Measurements from ENCODE around the gene SFXN1. TPM values are rescaled to one million over a fixed set of nuclear protein-coding genes. Genes with fewer than 3 reads are reported as not detected.

The SFXN1 gene
- total RNA-seq, 2 experiments from 2014 or later: 476 to 491 TPM

DNA sequence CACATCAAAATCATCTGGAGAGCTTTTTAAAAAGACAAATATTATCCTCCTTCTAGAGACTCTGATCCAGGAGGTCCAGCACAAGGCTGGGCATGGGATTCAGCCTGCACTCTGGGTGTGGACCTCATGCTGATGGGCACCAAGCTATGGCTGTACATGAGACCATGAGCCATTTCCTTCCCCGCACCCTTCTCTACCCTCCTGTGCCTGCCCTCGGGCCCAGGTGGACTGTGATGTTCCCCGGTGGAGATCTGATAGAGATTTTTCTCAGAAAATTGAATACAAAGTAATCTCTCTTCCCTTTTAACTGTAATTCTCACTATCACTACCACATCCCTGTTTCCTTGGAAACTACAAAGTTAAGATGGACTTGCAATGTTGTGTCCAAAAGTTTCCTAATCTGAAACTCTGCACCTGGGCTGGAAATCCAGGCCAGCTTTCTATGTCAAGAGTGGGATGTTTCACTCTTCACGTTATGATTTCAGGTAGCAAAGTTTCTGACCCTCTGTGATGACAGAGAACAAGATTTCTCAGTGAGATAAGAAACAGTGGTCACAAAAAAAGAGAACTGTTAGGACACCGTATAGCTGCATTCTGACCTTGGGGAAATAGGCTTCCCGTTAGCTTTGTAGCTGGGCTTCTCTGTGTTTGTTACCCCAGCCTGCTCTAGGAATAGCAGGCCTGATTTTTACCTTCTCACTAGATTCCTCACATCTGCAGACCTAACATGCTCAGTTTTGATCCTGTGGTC, 11.5 kb downstream of the SFXN1 start:
- Mint-ChIP-seq H3K9me3 (no peaks in the 10 kb centered on the region), H3K4me3 (peak overlapping the region; percentile 15), H3K27ac (peak overlapping the region; percentile 77), H3K4me1 (ENCODE audit: low read depth) (peaks cover 75% of the 10 kb centered on the region), H3K36me3 (ENCODE audit: low read depth) (peaks cover 78% of the 10 kb centered on the region), H3K27me3 (no peaks in the 10 kb centered on the region)
- intact Hi-C loops (cut with micrococcal nuclease): no loop called here
- TF ChIP-seq, protein P1, sequence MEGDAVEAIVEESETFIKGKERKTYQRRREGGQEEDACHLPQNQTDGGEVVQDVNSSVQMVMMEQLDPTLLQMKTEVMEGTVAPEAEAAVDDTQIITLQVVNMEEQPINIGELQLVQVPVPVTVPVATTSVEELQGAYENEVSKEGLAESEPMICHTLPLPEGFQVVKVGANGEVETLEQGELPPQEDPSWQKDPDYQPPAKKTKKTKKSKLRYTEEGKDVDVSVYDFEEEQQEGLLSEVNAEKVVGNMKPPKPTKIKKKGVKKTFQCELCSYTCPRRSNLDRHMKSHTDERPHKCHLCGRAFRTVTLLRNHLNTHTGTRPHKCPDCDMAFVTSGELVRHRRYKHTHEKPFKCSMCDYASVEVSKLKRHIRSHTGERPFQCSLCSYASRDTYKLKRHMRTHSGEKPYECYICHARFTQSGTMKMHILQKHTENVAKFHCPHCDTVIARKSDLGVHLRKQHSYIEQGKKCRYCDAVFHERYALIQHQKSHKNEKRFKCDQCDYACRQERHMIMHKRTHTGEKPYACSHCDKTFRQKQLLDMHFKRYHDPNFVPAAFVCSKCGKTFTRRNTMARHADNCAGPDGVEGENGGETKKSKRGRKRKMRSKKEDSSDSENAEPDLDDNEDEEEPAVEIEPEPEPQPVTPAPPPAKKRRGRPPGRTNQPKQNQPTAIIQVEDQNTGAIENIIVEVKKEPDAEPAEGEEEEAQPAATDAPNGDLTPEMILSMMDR (IDR thresholded peaks at IDR 0.05): no peak
- POLR2A ChIA-PET: interaction anchor here (0.8 to 1.0 kb wide), 4 partner anchors 9 to 35 kb away, joined by 3 to 4 read pairs (median 4); no protein-coding TSS in a partner anchor
- CTCF ChIA-PET: interaction anchor here (0.9 to 1.7 kb wide), 6 partner anchors 11 to 44 kb away, joined by 3 to 6 read pairs (median 4); partner anchors contain the start of gene SFXN1
- DNase-seq (no peak), ATAC-seq (peak; percentile 33)

DNA sequence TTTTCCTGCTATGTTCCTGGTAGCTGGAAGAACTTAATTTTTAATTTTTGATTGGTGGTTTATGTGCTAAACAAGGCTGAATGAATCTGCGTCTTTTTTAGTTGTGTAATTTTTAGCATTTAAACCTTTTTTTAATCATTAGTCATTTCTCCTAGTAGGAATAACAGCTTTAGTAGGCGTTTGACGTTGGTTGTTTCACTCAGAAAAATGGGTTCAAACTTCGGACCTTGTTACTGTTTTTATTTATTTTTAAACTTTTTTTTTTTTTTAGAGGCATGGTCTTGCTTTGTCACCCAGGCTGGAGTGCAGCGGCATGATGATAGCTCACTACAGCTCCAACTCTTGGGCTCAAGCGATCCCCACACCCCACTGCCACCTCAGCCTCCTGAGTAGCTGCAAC, 12.9 kb downstream of the SFXN1 start:
- no peak overlapping the region for H3K4me3 Mint-ChIP-seq
- H3K9me3 Mint-ChIP-seq: peaks cover 1% of the 10 kb centered on the region
- ATAC-seq: no peak
- TF ChIP-seq, protein P1 (IDR thresholded peaks at IDR 0.05): no peak
- H3K36me3 Mint-ChIP-seq (ENCODE audit: low read depth): peaks cover 73% of the 10 kb centered on the region
- ChIA-PET CTCF (interaction anchor here (0.9 to 1.0 kb wide), 2 partner anchors 26 to 43 kb away, joined by 5 read pairs; no protein-coding TSS in a partner anchor), POLR2A (interaction anchor here (0.6 to 1.5 kb wide), 5 partner anchors 11 to 191 kb away, joined by 3 to 4 read pairs (median 3); no protein-coding TSS in a partner anchor)
- intact Hi-C loops (cut with micrococcal nuclease): no loop called here
- DNase-seq: no peak
- no peaks in the 10 kb centered on the region for H3K27me3 Mint-ChIP-seq
- H3K27ac Mint-ChIP-seq: no peak overlapping the region
- peaks cover 66% of the 10 kb centered on the region for H3K4me1 Mint-ChIP-seq (ENCODE audit: low read depth)

DNA sequence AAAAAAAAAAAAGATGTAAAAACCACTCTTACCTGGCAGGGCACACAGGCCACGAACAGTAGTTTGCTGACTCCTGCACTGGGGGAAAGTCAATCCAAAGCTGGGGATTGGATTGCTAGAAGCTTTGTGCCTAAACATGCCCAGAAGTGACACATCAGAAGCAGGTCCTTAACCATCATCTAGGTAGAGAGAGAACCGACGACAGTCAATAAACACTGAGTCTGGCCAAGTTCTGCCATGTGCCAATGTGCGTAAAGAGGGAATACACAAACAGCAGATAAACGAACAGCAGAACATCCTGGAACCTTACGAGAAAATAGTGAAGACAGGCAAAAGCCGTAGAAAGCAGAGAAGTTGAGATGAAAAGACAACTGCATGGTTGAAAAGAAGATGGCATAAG, 14.9 kb downstream of the SFXN1 start:
- TF ChIP-seq, protein P1 (IDR thresholded peaks at IDR 0.05): no peak
- CTCF ChIA-PET: no interaction called here
- Mint-ChIP-seq H3K4me1 (ENCODE audit: low read depth) (peaks cover 62% of the 10 kb centered on the region), H3K27me3 (no peaks in the 10 kb centered on the region), H3K9me3 (peaks cover 1% of the 10 kb centered on the region), H3K4me3 (no peak overlapping the region), H3K27ac (peak overlapping the region; percentile 67), H3K36me3 (ENCODE audit: low read depth) (peaks cover 73% of the 10 kb centered on the region)
- DNase-seq: no peak
- ATAC-seq: no peak
- POLR2A ChIA-PET: interaction anchor here (0.6 to 1.5 kb wide), 2 partner anchors 29 to 174 kb away, joined by 3 to 6 read pairs; no protein-coding TSS in a partner anchor
- intact Hi-C loops (cut with micrococcal nuclease): no loop called here

DNA sequence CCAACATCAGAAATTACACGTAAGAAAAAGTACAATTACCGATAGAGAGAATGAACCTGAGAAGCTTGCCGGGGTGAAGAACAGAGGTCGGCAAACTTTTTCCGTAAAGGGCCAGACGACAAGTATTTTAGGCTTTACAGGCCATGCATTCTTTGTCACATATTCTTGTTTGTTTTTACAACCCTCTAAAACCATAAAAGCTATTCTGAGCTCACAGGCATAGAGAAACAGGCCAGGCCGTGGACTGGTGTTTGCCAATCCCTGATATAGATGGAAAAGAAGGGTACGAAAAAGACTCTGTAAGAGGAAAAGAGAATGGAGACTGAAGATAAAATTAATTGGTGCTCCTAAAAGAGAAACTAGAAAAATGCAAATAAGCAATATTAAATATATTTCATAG, 15.4 kb downstream of the SFXN1 start:
- intact Hi-C loops (cut with micrococcal nuclease): no loop called here
- Mint-ChIP-seq H3K36me3 (ENCODE audit: low read depth) (peaks cover 71% of the 10 kb centered on the region), H3K27ac (peak overlapping the region; percentile 67), H3K4me3 (no peak overlapping the region), H3K9me3 (peaks cover 1% of the 10 kb centered on the region), H3K27me3 (no peaks in the 10 kb centered on the region), H3K4me1 (ENCODE audit: low read depth) (peaks cover 59% of the 10 kb centered on the region)
- DNase-seq (no peak), ATAC-seq (no peak)
- TF ChIP-seq, protein P1 (IDR thresholded peaks at IDR 0.05): no peak
- POLR2A ChIA-PET: interaction anchor here (0.6 to 1.5 kb wide), 3 partner anchors 10 to 173 kb away, joined by 3 to 6 read pairs (median 3); no protein-coding TSS in a partner anchor
- CTCF ChIA-PET: interaction anchor here (0.9 kb wide), 2 partner anchors 23 to 33 kb away, joined by 4 read pairs; no protein-coding TSS in a partner anchor

Measured in activated CD8-positive, alpha-beta T cell treated with anti-CD3 and anti-CD28 coated beads for 36 hours (primary cell).